Epithelial cell of proximal tubule (primary cell): ENCODE data around the gene TMTC2. TPM values are rescaled to one million over a fixed set of nuclear protein-coding genes. Genes with fewer than 3 reads are reported as not detected.

Experiments
- DNase-seq: peaks from one replicate; pipeline ENCODE4 v3.0.0-alpha.2; 2011; ENCODE audit warnings: low read depth
- H3K4me3 ChIP-seq: 2 replicates; pipeline ENCODE4 v1.5.1; 2011; ENCODE audit warnings: low read depth, mild to moderate bottlenecking, low read length
- total RNA-seq: library from RNA; depleted of rRNA; stranded (reverse); fragments of >200 nt; gene quantifications from 2 replicates; pipeline ENCODE4 v1.2.3, GENCODE V29; 2015
- TF ChIP-seq, protein P1 (sequence below): conservative IDR thresholded peaks from 2 replicates; pipeline ENCODE4 v1.5.1; 2012; ENCODE audit warnings: low read depth, mild to moderate bottlenecking, low read length

The TMTC2 gene
- total RNA-seq, 1 donor from 2014 or later, result 3.6 TPM

DNA sequence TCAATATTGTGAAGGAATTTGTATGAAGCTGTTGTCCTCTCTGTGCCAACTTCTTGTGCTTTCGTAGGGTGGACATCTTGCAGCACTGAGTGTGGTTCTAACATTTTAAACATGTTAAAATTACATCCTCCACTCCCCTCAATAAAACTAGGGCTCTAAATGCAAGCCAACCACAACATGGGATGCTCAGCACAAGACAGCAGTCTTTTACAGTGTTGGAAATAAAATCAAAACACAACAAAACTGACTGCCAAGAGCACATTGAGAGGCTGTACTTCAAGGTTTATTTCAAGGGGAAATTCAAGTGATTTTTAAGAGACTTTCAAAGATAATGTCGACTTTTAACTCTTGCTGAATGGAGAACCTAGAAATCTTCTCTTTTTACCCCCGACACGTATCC, 396.9 kb downstream of the TMTC2 start:
- DNase-seq, result no peak
- TF ChIP-seq, protein P1, sequence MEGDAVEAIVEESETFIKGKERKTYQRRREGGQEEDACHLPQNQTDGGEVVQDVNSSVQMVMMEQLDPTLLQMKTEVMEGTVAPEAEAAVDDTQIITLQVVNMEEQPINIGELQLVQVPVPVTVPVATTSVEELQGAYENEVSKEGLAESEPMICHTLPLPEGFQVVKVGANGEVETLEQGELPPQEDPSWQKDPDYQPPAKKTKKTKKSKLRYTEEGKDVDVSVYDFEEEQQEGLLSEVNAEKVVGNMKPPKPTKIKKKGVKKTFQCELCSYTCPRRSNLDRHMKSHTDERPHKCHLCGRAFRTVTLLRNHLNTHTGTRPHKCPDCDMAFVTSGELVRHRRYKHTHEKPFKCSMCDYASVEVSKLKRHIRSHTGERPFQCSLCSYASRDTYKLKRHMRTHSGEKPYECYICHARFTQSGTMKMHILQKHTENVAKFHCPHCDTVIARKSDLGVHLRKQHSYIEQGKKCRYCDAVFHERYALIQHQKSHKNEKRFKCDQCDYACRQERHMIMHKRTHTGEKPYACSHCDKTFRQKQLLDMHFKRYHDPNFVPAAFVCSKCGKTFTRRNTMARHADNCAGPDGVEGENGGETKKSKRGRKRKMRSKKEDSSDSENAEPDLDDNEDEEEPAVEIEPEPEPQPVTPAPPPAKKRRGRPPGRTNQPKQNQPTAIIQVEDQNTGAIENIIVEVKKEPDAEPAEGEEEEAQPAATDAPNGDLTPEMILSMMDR, result no peak
- H3K4me3 ChIP-seq, result no peak overlapping the region

DNA sequence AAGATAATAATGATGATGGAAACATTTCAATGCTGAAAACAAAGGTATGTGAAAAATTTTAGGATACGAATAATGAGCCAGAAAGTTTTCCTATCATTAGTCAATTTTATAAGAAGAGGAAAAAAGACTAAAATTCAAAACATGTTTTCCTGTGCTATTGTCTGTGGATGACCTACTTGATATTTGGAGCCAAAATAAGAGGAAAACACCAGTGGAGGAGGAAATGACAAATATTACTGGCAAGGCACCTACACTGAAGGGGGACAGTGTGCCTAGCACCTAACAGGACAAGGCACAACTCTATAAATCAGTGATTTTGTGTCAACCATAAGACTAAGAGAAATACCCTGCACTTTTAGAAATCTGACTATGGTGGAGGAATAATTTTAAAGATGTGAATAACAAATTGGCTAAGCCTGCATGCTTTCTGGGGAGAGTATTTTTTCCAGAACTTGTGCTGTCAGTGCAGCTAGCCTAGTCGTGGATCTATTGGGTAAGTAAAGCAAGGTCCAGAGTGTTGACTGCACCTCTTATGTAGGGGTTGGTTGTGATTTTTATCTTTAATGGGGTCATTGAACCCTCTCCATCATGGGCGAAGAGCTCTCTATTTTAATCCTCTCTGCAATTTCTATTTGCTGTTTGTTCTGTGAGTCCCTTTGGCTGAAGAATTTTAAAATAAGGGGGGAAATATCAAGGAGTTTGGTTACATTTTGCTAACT, 398.0 kb downstream of the TMTC2 start:
- DNase-seq, result no peak
- no peak overlapping the region for H3K4me3 ChIP-seq
- TF ChIP-seq, protein P1, result no peak

DNA sequence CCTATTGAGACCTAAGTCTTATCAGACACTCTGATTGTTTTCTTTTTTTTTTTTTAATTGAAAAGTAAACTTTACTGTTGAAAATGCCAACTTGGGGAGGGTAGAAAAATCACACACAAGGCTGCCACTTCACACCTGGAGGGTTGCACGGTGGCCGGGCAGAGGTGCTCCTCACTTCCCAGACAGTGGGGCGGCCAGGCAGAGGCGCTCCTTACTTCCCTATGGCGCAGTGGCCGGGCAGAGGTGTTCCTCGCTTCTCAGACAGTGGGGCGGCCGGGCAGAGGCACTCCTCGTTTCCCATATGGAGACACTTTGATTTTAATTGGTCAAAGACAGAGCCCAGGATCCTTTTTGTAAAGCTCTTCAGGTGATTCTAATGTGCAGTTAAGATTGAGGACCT, 399.3 kb downstream of the TMTC2 start:
- no peak overlapping the region for H3K4me3 ChIP-seq
- TF ChIP-seq, protein P1, result no peak
- no peak for DNase-seq

DNA sequence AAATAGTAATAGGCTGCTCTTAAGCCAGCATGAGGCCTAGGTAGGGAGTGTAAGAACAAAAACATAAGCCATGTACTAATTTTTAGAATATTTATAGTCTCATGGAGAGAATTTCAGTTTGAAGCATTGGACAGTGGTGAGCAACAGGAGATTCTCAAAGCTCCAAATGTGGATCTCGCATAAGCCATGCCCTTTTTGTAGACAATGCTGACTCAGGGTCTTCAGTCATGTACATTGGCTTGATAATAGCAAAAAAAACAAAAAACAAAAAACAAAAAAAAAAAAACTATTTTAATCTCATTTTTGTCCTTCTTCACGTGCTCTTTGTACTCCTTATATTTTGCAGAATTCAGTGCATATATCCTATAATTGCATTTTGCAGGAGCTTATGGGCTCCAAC, 402.9 kb downstream of the TMTC2 start:
- DNase-seq, result no peak
- TF ChIP-seq, protein P1, result no peak

DNA sequence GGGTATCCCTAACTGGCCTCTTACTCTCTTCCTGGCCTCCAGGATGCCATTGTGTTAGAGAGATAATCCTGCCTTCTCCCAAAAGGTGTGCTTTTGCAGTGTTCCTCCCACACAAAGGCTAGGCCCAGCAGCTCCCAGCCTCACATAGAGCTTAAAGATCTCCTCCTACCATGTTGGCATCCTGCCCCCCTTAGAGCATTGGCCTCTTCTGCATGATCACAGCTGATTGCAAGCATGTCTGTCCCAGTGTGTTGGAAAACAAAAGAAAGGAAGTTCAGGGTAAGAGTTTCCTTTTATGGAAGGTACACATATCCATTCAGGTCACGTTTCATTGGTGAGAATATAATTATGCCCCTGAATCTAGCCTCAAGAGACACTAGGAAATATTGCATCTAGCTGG, 405.4 kb downstream of the TMTC2 start:
- no peak for DNase-seq
- TF ChIP-seq, protein P1, result no peak
- H3K4me3 ChIP-seq, result no peak overlapping the region

More for the DNA sequence above, 402.9 kb downstream of the TMTC2 start:
- H3K4me3 ChIP-seq, result no peak overlapping the region

DNA sequence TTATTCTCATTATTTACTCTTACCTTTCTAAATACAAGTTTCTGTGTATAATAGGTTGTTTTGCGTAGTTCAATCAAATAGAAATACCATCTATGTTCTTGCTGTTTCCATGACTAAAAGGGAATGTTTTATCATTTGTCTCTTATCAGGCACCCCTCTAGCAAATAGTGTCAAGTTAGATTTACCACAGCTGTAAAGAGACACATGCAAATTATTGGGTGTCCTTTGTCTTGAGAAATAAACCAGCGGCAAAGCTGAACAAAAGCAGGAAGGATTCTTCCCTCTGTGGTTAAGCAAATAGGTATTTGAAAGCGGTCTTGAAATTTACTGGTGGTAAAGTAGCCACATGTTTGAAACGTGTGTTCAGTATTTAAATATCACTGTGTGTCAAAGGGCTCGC, 405.9 kb downstream of the TMTC2 start:
- no peak for DNase-seq
- TF ChIP-seq, protein P1, result no peak
- no peak overlapping the region for H3K4me3 ChIP-seq

DNA sequence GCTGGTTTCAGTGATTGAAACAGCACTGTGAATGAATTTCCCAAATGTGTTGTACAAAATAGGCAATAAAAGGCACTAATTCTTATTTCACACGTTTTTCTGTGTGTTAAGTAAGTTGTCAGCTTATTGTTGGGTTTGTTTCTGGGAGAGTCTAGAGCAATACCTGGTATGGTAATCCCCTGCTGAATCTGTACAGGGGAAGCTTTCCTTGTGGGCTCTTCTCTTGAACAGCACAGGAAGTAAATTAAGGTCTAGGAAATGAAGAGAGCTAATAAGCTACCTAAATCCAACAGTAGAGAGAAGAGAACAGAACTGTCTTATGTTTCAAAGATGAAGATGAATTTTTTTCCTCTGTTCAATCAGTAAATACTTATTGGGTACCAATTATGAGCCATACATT, 406.7 kb downstream of the TMTC2 start:
- DNase-seq, result no peak
- no peak overlapping the region for H3K4me3 ChIP-seq
- TF ChIP-seq, protein P1, result no peak
